ENCODE results near the gene OGFR. TPM values are rescaled to one million over a fixed set of nuclear protein-coding genes. Genes with fewer than 3 reads are reported as not detected.

The OGFR gene
- total RNA-seq, 1 experiment from 2014 or later, result 46.1 TPM

- Histone ChIP-seq H3K27me3 (replicated peaks; ENCODE audit: insufficient read depth, low read depth, low read length, poor library complexity) (peaks cover 2% of the 10 kb centered on the region), H3K4me1 (ENCODE audit: insufficient read depth, low read length, poor library complexity, severe bottlenecking) (peaks cover 34% of the 10 kb centered on the region), H3K27ac (ENCODE audit: low read depth, low read length, poor library complexity, severe bottlenecking) (peak overlapping the region; percentile 38), H3K9me3 (ENCODE audit: low read depth, low read length, poor library complexity, severe bottlenecking) (no peaks in the 10 kb centered on the region), H3K4me3 (ENCODE audit: low read depth, low read length, poor library complexity, severe bottlenecking) (no peak overlapping the region), H3K36me3 (ENCODE audit: insufficient read depth, low read length, poor library complexity, severe bottlenecking) (peaks cover 23% of the 10 kb centered on the region)
- DNase-seq (ENCODE audit: low spot score), result no peak
- POLR2A ChIA-PET (ENCODE audit: low non-redundant PET), result no interaction called here
- intact Hi-C loops (cut with micrococcal nuclease; ENCODE audit: unreplicated experiment), result no loop called here
- no peak for TF ChIP-seq EZH2 (IDR thresholded peaks at IDR 0.05; ENCODE audit: borderline replicate concordance, low read depth, low read length, poor library complexity, severe bottlenecking)
- TF ChIP-seq CTCF (conservative IDR thresholded peaks at IDR 0.05; ENCODE audit: low read depth, low read length), result no peak
- no TSS peak for BruUV-seq (replicated peaks)
- CTCF ChIA-PET, result no interaction called here
These were observed 10.1 kb downstream of the OGFR start for GRCh38 chr20:62814709-62815065.

GRCh38 chr20:62815066-62815991 is 10.7 kb downstream of the OGFR start:
- BruUV-seq (replicated peaks), result no TSS peak
- TF ChIP-seq EZH2 (IDR thresholded peaks at IDR 0.05; ENCODE audit: borderline replicate concordance, low read depth, low read length, poor library complexity, severe bottlenecking), result no peak
- TF ChIP-seq CTCF (conservative IDR thresholded peaks at IDR 0.05; ENCODE audit: low read depth, low read length), result no peak
- ChIA-PET CTCF (interaction anchor here (0.5 kb wide), 1 partner anchor 9 kb away, joined by 6 read pairs; no protein-coding TSS in a partner anchor), POLR2A (ENCODE audit: low non-redundant PET) (no interaction called here)
- intact Hi-C loops (cut with micrococcal nuclease; ENCODE audit: unreplicated experiment), result no loop called here
- H3K4me3 ChIP-seq (ENCODE audit: low read depth, low read length, poor library complexity, severe bottlenecking), result no peak overlapping the region
- H3K27me3 ChIP-seq (replicated peaks; ENCODE audit: insufficient read depth, low read depth, low read length, poor library complexity), result peaks cover 2% of the 10 kb centered on the region
- no peaks in the 10 kb centered on the region for H3K9me3 ChIP-seq (ENCODE audit: low read depth, low read length, poor library complexity, severe bottlenecking)
- DNase-seq (ENCODE audit: low spot score), result peak; percentile 90
- peak overlapping the region; percentile 38 for H3K27ac ChIP-seq (ENCODE audit: low read depth, low read length, poor library complexity, severe bottlenecking)
- H3K4me1 ChIP-seq (ENCODE audit: insufficient read depth, low read length, poor library complexity, severe bottlenecking), result peaks cover 34% of the 10 kb centered on the region
- peaks cover 16% of the 10 kb centered on the region for H3K36me3 ChIP-seq (ENCODE audit: insufficient read depth, low read length, poor library complexity, severe bottlenecking)

- POLR2A ChIA-PET (ENCODE audit: low non-redundant PET), result interaction anchor here (0.6 kb wide), 1 partner anchor 26 kb away, joined by 3 read pairs; no protein-coding TSS in a partner anchor
- intact Hi-C loops (cut with micrococcal nuclease; ENCODE audit: unreplicated experiment), result no loop called here
- H3K4me1 ChIP-seq (ENCODE audit: insufficient read depth, low read length, poor library complexity, severe bottlenecking), result peaks cover 34% of the 10 kb centered on the region
- CTCF ChIA-PET, result interaction anchor here (0.8 kb wide), 1 partner anchor 245 kb away, joined by 9 read pairs; no protein-coding TSS in a partner anchor
- H3K27me3 ChIP-seq (replicated peaks; ENCODE audit: insufficient read depth, low read depth, low read length, poor library complexity), result peaks cover 2% of the 10 kb centered on the region
- H3K27ac ChIP-seq (ENCODE audit: low read depth, low read length, poor library complexity, severe bottlenecking), result no peak overlapping the region
- peak overlapping the region; percentile 49 for H3K4me3 ChIP-seq (ENCODE audit: low read depth, low read length, poor library complexity, severe bottlenecking)
- no TSS peak for BruUV-seq (replicated peaks)
- TF ChIP-seq EZH2 (IDR thresholded peaks at IDR 0.05; ENCODE audit: borderline replicate concordance, low read depth, low read length, poor library complexity, severe bottlenecking) (no peak), CTCF (conservative IDR thresholded peaks at IDR 0.05; ENCODE audit: low read depth, low read length) (no peak)
- no peak for DNase-seq (ENCODE audit: low spot score)
- H3K9me3 ChIP-seq (ENCODE audit: low read depth, low read length, poor library complexity, severe bottlenecking), result no peaks in the 10 kb centered on the region
- H3K36me3 ChIP-seq (ENCODE audit: insufficient read depth, low read length, poor library complexity, severe bottlenecking), result peaks cover 14% of the 10 kb centered on the region
These were observed 11.6 kb downstream of the OGFR start for GRCh38 chr20:62816031-62816883.
